GM19099 (cell line): ENCODE measurements around the gene RAI2.

ENCODE experiments used
- POLR2A ChIP-seq: IDR thresholded peaks from 3 replicates; pipeline ENCODE4 v1.6.1; 2011; ENCODE audit warnings: low read depth; ENCODE audit not compliant: insufficient read length; ENCODE audit errors: extremely low read depth

RAI2 gene

GRCh38 chrX:17839269-17839668 is 21.8 kb downstream of the RAI2 start:
- TF ChIP-seq POLR2A = no peak

DNA sequence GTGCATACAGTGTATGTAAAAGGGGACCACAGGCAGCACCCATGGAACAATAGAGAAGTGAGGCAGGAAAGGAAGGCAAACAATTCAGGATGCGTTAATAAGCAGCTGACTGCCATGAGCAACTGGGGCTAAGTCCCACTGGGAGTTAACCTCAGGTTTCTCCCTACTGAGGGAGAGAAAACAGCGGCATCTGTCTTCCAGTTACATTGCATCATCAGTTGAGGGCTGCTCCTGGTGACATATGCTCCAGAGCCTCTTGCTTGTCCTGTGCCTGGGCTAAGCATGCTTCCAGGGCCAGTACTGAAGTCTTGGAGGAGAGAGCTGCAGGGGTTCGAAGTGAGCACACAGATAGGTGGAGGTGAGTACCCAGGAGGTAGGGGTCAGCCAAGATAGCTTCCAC is 24.3 kb downstream of the RAI2 start:
- TF ChIP-seq POLR2A = no peak

DNA sequence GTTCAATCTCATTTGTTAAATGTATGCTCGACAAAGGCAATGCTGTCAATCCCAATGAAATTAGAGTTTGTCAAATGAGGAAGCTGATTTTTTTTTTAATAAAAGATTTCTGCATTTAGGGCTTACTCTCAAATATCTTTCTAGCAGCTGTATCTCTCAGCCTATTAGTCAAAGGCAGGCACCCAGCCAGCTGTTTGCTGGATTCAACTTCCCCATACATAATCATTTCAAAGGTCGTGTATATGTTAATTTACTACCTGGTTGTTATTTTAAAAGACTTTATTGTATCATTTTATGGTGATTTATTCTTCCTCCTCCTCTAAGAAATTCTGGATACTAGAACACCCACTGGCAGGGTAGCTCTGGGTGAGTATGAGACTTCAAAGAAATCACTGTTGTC is 27.1 kb downstream of the RAI2 start:
- TF ChIP-seq POLR2A = no peak

- TF ChIP-seq POLR2A = no peak
These were observed 29.8 kb downstream of the RAI2 start for GRCh38 chrX:17831255-17831654.

GRCh38 chrX:17830211-17830610 is 30.9 kb downstream of the RAI2 start:
- TF ChIP-seq POLR2A = no peak

GRCh38 chrX:17829566-17829965 is 31.5 kb downstream of the RAI2 start:
- no peak for TF ChIP-seq POLR2A

- no peak for TF ChIP-seq POLR2A
These were observed 32.9 kb downstream of the RAI2 start for GRCh38 chrX:17828171-17828570.

DNA sequence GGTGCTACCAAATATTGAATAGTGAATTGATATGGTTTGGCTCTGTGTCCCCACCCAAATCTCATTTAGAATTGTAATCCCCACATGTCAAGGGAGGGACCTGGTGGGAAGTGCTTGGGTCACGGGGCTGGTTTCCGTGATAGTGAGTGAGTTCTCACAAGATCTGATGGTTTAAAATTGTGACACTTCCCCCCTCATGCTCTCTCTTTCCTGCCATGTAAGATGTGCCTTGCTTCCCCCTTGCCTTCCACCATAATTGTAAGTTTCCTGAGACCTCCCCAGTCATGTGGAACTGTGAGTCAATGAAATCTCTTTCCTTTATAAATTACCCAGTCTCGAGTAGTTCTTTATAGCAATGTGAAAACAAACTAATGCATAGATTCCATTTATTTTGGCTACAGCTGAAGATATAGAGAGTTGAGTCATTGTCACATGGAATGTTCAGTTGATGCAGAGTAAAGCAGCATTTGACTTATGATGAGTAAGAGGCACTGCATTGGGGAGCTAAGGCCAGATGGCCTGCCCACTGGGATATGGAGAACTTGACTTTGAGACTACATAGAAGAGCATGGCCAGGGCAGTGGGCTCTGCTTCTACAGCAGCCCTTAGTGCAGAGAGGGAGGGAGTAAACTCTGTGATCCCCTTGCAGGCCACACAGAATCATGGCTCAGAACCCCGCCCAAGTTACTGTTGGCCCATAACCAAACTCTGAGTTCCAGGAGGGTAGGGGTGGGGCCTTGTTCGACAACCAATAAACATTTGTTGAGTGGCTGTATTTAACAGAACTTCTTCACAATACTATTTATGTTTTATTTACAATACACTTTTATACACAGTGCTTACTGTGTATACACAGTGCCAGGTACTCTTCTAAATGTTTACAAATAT is 34.2 kb downstream of the RAI2 start:
- TF ChIP-seq POLR2A = no peak

- no peak for TF ChIP-seq POLR2A
These were observed 36.1 kb downstream of the RAI2 start for GRCh38 chrX:17824980-17825379.

GRCh38 chrX:17822351-17822750 is 38.7 kb downstream of the RAI2 start:
- TF ChIP-seq POLR2A = no peak

DNA sequence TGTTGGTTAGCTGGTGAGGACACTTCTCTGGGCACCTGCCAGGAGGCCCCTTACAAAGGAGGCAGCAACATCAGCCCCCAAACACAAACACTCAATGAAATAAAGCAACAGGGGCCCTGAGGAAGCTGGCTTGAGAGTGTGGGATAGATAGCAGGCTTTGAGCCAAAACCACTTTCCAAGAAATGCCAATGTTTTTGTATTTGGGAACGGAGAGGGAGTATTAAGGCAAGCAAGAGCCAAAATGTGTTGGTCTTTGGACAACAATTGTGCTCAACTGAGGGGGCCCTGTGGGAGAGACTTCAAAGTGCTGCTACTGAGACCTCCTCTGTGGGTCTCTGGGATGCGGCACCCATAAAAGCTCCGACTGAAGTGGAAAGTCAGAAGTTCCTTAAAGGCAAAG is 41.0 kb downstream of the RAI2 start:
- no peak for TF ChIP-seq POLR2A

DNA sequence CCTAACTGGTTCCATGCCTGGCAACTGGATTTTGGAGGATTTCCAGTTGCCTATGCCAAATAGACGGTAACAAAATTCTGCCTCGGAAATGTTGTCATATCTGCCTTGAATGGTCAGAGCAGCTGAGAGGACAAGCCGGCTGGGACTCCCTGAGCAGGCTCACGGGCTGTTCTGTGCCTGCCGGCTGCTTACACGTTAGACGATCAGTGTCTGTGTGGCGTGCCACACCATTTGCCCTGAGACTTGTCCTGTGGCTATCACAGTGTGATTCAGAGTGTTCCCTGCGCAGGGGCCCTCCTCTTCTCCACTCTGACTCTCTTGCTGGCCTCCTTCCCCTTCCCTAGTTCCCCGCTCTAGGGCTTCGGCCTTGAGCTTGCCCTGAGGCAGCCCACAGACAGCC is 42.4 kb downstream of the RAI2 start:
- no peak for TF ChIP-seq POLR2A

DNA sequence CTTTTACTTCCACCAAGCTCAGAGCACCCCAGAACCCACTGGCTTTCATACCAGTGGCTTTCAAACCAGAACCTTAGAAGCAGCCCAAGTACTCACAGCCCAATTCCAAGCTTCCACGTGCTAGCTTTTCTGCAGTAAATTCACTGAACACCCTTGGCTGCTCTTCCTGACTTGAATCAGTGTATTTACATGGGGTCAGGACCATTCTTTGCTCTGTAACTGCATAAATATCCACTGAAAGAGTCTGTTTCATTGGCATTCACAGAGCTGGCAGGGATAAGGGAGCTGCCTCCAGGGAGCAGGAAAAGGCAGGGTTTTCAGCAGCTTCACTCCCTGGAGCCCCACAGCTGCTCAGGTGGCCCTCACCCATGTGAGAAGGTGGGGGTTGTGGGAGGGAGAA is 43.8 kb downstream of the RAI2 start:
- TF ChIP-seq POLR2A = no peak

- TF ChIP-seq POLR2A = no peak
These were observed 46.5 kb downstream of the RAI2 start for GRCh38 chrX:17814557-17814956.

- no peak for TF ChIP-seq POLR2A
These were observed 47.0 kb downstream of the RAI2 start for GRCh38 chrX:17814059-17814458.

GRCh38 chrX:17813277-17813676 is 47.8 kb downstream of the RAI2 start:
- TF ChIP-seq POLR2A = no peak

GRCh38 chrX:17812763-17813162 is 48.3 kb downstream of the RAI2 start:
- no peak for TF ChIP-seq POLR2A
